SK-N-SH (cell line): ENCODE results near the gene IL18BP. TPM values are rescaled to one million over a fixed set of nuclear protein-coding genes. Genes with fewer than 3 reads are reported as not detected.

ENCODE experiments used
- CTCF ChIA-PET: fragments of 300-600, 350-600 bp; formaldehyde crosslinking; extraction: SDS; loops from one replicate; lab custom pipeline; 2021; lab: Yijun Ruan, JAX
- POLR2A ChIA-PET: fragments of 350-600 bp; sonication (Branson Sonifier 250); formaldehyde crosslinking; extraction: SDS; loops from one replicate; lab custom pipeline; 2020; ENCODE audit warnings: antibody characterized with exemption, inconsistent platforms; lab: Yijun Ruan, JAX
- DNase-seq: peaks from one replicate; pipeline ENCODE4 v3.0.0; 2012
- H2AFZ ChIP-seq: fragments of 200-600 bp; sonication (generic); 2 replicates; pipeline ENCODE4 v1.8.1; 2016; ENCODE audit warnings: antibody characterized with exemption, mild to moderate bottlenecking, low read depth
- H3F3A ChIP-seq: fragments of 200-600 bp; sonication (generic); replicated peaks from 2 replicates; pipeline ENCODE3; 2016; ENCODE audit warnings: antibody characterized with exemption, mild to moderate bottlenecking; ENCODE audit not compliant: insufficient read depth
- H3K27ac ChIP-seq, 2 experiments: fragments of 200-500 bp in 1 of 2; fragments of 200-600 bp in 1 of 2; sonication (Bioruptor generic) in 1 of 2; sonication (generic), shearing (Covaris generic) in 1 of 2; 2 replicates each; pipeline versions ENCODE4 v1.5.1 to v1.6.1; 2014 to 2016; ENCODE audit warnings: low read depth in 2 of 2, inconsistent platforms in 1 of 2, low read length in 1 of 2, mild to moderate bottlenecking in 1 of 2, mixed read lengths in 1 of 2
- H3K27me3 ChIP-seq: fragments of 200-600 bp; sonication (generic), shearing (Covaris generic); 2 replicates; pipeline ENCODE4 v1.6.1; 2016; ENCODE audit warnings: mixed run types; ENCODE audit not compliant: insufficient read depth
- H3K36me3 ChIP-seq, 2 experiments: fragments of 200-500 bp in 1 of 2; fragments of 200-600 bp in 1 of 2; sonication (Bioruptor generic) in 1 of 2; sonication (generic) in 1 of 2; replicated peaks in 1 of 2; 2 replicates each; pipeline versions ENCODE3 to v1.5.1; 2014 to 2016; ENCODE audit warnings: low read length in 1 of 2, mild to moderate bottlenecking in 1 of 2; ENCODE audit not compliant: insufficient read depth in 2 of 2, control insufficient read depth in 1 of 2
- H3K4me1 ChIP-seq, 2 experiments: fragments of 200-500 bp in 1 of 2; fragments of 200-600 bp in 1 of 2; sonication (Bioruptor generic) in 1 of 2; sonication (generic), shearing (Covaris generic) in 1 of 2; 2 replicates each; pipeline versions ENCODE4 v1.5.1 to v1.6.1; 2014 to 2016; ENCODE audit warnings: low read depth in 1 of 2, low read length in 1 of 2, mixed run types in 1 of 2; ENCODE audit not compliant: insufficient read depth in 2 of 2, control insufficient read depth in 1 of 2
- H3K4me2 ChIP-seq: fragments of 200-600 bp; sonication (generic), shearing (Covaris generic); 2 replicates; pipeline ENCODE4 v1.6.1; 2017; ENCODE audit warnings: mixed run types
- H3K4me3 ChIP-seq, 2 experiments: fragments of 200-500 bp in 1 of 2; fragments of 200-600 bp in 1 of 2; sonication (Bioruptor generic) in 1 of 2; sonication (generic), shearing (Covaris generic) in 1 of 2; 2 replicates each; pipeline versions ENCODE4 v1.5.1 to v1.8.1; 2014 to 2016; ENCODE audit warnings: low read depth in 2 of 2, inconsistent platforms in 1 of 2, low read length in 1 of 2, mild to moderate bottlenecking in 1 of 2, mixed read lengths in 1 of 2, moderate library complexity in 1 of 2
- H3K79me2 ChIP-seq: fragments of 200-600 bp; sonication (generic); 2 replicates; pipeline ENCODE4 v1.8.1; 2017; ENCODE audit warnings: mild to moderate bottlenecking; ENCODE audit not compliant: insufficient read depth
- H3K9ac ChIP-seq: fragments of 200-600 bp; sonication (generic); 2 replicates; pipeline ENCODE4 v1.6.1; 2017; ENCODE audit warnings: mixed run types
- H3K9me2 ChIP-seq: fragments of 200-600 bp; sonication (generic); 2 replicates; pipeline ENCODE4 v1.6.1; 2017; ENCODE audit warnings: mixed run types
- H3K9me3 ChIP-seq: fragments of 200-600 bp; sonication (generic); 2 replicates; pipeline ENCODE4 v1.6.1; 2017; ENCODE audit warnings: mixed run types, mild to moderate bottlenecking, moderate library complexity
- H4K20me1 ChIP-seq: fragments of 200-600 bp; sonication (generic); 2 replicates; pipeline ENCODE4 v1.6.1; 2017; ENCODE audit warnings: mild to moderate bottlenecking, mixed run types; ENCODE audit not compliant: insufficient read depth
- CHD2 ChIP-seq: fragments of 150-350 bp; IDR thresholded peaks from 2 replicates; pipeline ENCODE4 v1.6.1; 2018; ENCODE audit warnings: low read length; ENCODE audit not compliant: partially characterized antibody
- EZH2phosphoT487 ChIP-seq: fragments of 200-600 bp; sonication (generic); IDR thresholded peaks from 2 replicates; pipeline ENCODE4 v1.6.1; 2017; ENCODE audit warnings: low read depth, mixed run types, mild to moderate bottlenecking, antibody characterized with exemption, moderate library complexity, borderline replicate concordance
- GATA2 ChIP-seq: sonication (generic); formaldehyde crosslinking; IDR thresholded peaks from 2 replicates; pipeline ENCODE4 v1.5.0; 2020; ENCODE audit warnings: mild to moderate bottlenecking, missing genetic modification reagents
- MEF2A ChIP-seq: IDR thresholded peaks from 2 replicates; pipeline ENCODE4 v1.4.0; 2012; ENCODE audit warnings: low read depth, borderline replicate concordance
- MXI1 ChIP-seq: IDR thresholded peaks from 2 replicates; pipeline ENCODE4 v1.6.1; 2012; ENCODE audit warnings: mild to moderate bottlenecking, low read depth, low read length, improper control_type of control experiment
- NFIC ChIP-seq: IDR thresholded peaks from 2 replicates; pipeline ENCODE4 v1.4.0; 2012; ENCODE audit warnings: borderline replicate concordance
- RAD21 ChIP-seq: IDR thresholded peaks from 2 replicates; pipeline ENCODE4 v1.6.1; 2012; ENCODE audit warnings: mild to moderate bottlenecking, low read length
- RCOR1 ChIP-seq: fragments of 150-350 bp; IDR thresholded peaks from 2 replicates; pipeline ENCODE4 v1.6.1; 2017; ENCODE audit warnings: antibody characterized with exemption, low read length
- RFX5 ChIP-seq: IDR thresholded peaks from 2 replicates; pipeline ENCODE4 v1.6.1; 2012; ENCODE audit warnings: mild to moderate bottlenecking, improper control_type of control experiment, low read length
- SIN3A ChIP-seq: IDR thresholded peaks from 2 replicates; pipeline ENCODE4 v1.6.1; 2012; ENCODE audit warnings: low read depth, mild to moderate bottlenecking, low read length, moderate library complexity, borderline replicate concordance
- SMC3 ChIP-seq: IDR thresholded peaks from 2 replicates; pipeline ENCODE4 v1.6.1; 2012; ENCODE audit warnings: low read depth, low read length, improper control_type of control experiment
- TAF1 ChIP-seq: IDR thresholded peaks from 2 replicates; pipeline ENCODE4 v1.6.1; 2012; ENCODE audit warnings: low read depth, mild to moderate bottlenecking, low read length, moderate library complexity, borderline replicate concordance
- USF1 ChIP-seq: IDR thresholded peaks from 2 replicates; pipeline ENCODE4 v1.4.0; 2012; ENCODE audit warnings: low read depth, borderline replicate concordance
- YY1 ChIP-seq: IDR thresholded peaks from 2 replicates; pipeline ENCODE4 v1.4.0; 2012; ENCODE audit warnings: low read depth, mild to moderate bottlenecking
- WGBS: methylation state at CpG from one replicate; pipeline ENCODE4 v1.1.6; 2017; ENCODE audit warnings: low lambda C conversion rate; 5-methylcytosine and 5-hydroxymethylcytosine counted together
- polyA plus RNA-seq, 3 experiments: library from polyadenylated mRNA; depleted of rRNA; stranded (reverse); fragments of >200 nt; gene quantifications; 2 replicates each; pipeline ENCODE4 v1.2.3, GENCODE V29; 2012
- TF ChIP-seq, protein P1 (sequence below): fragments of 150-350 bp; IDR thresholded peaks from 2 replicates; pipeline ENCODE4 v1.6.1; 2017; ENCODE audit warnings: antibody characterized with exemption, low read length, low read depth, borderline replicate concordance
- TF ChIP-seq, protein P2 (sequence below): IDR thresholded peaks from 2 replicates; pipeline ENCODE4; 2012

Gene IL18BP
- polyA plus RNA-seq, 1 of the 3 experiments (the other 2 are of a cell fraction) = 5.0 TPM

- H3K9ac ChIP-seq = no peak overlapping the region
- DNase-seq = no peak
- no peaks in the 10 kb centered on the region for H3K79me2 ChIP-seq
- H3K27ac ChIP-seq = no peak overlapping the region; a peak in 1 of 4 replicates
- H4K20me1 ChIP-seq = no peaks in the 10 kb centered on the region
- H3K4me1 ChIP-seq = peaks cover 0 to 10% of the 10 kb centered on the region in 2 experiments; a peak in 1 of 4 replicates
- no peaks in the 10 kb centered on the region for H3F3A ChIP-seq
- TF ChIP-seq SMC3 (no peak), USF1 (no peak), RAD21 (no peak), TAF1 (no peak), YY1 (no peak), MXI1 (no peak), GATA2 (CRISPR knock-in tag) (no peak), RCOR1 (no peak), MEF2A (no peak), RFX5 (no peak), NFIC (no peak), CHD2 (no peak), EZH2phosphoT487 (no peak), SIN3A (no peak)
- TF ChIP-seq, protein P1, sequence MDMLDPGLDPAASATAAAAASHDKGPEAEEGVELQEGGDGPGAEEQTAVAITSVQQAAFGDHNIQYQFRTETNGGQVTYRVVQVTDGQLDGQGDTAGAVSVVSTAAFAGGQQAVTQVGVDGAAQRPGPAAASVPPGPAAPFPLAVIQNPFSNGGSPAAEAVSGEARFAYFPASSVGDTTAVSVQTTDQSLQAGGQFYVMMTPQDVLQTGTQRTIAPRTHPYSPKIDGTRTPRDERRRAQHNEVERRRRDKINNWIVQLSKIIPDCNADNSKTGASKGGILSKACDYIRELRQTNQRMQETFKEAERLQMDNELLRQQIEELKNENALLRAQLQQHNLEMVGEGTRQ = no peak
- TF ChIP-seq, protein P2, sequence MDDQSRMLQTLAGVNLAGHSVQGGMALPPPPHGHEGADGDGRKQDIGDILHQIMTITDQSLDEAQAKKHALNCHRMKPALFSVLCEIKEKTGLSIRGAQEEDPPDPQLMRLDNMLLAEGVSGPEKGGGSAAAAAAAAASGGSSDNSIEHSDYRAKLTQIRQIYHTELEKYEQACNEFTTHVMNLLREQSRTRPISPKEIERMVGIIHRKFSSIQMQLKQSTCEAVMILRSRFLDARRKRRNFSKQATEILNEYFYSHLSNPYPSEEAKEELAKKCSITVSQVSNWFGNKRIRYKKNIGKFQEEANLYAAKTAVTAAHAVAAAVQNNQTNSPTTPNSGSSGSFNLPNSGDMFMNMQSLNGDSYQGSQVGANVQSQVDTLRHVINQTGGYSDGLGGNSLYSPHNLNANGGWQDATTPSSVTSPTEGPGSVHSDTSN = no peak
- peaks cover under 1 to 28% of the 10 kb centered on the region in 2 experiments for H3K36me3 ChIP-seq
- H3K4me3 ChIP-seq = no peak overlapping the region
- H3K4me2 ChIP-seq = no peak overlapping the region
- ChIA-PET POLR2A (interaction anchor here (0.6 kb wide), 1 partner anchor 12 kb away, joined by 3 read pairs; no protein-coding TSS in a partner anchor), CTCF (interaction anchor here (0.7 to 1.7 kb wide), 3 partner anchors 8 to 227 kb away, joined by 3 to 6 read pairs (median 5); no protein-coding TSS in a partner anchor)
- no peaks in the 10 kb centered on the region for H3K27me3 ChIP-seq
- H3K9me2 ChIP-seq = no peaks in the 10 kb centered on the region
- WGBS = 86% methylated on average over 3 of the region's 3 CpGs
- H2AFZ ChIP-seq = no peak overlapping the region
- H3K9me3 ChIP-seq = no peaks in the 10 kb centered on the region
Observed at GRCh38 chr11:71995726-71996291, 2.9 kb upstream of the IL18BP start.
